Left ventricle myocardium inferior (tissue), 1 donor: ENCODE data around the gene NPHS1. TPM values are rescaled to one million over a fixed set of nuclear protein-coding genes. Genes with fewer than 3 reads are reported as not detected.
A peak's percentile ranks its signal among the peaks of the same experiment; 100 is the strongest.

ENCODE experiments used
- DNase-seq: peaks from one replicate; pipeline ENCODE4 v3.0.0-alpha.2; 2020
- H3K27ac ChIP-seq: fragments of 200-600 bp; replicated peaks from 2 replicates; pipeline ENCODE4 v1.8.0; 2021
- H3K27me3 ChIP-seq: fragments of 200-600 bp; 2 replicates; pipeline ENCODE4 v1.8.0; 2021; ENCODE audit warnings: low read depth
- H3K36me3 ChIP-seq: fragments of 200-600 bp; 2 replicates; pipeline ENCODE4 v1.8.0; 2021
- H3K4me1 ChIP-seq: fragments of 200-600 bp; 2 replicates; pipeline ENCODE4 v1.8.0; 2021
- H3K4me3 ChIP-seq: fragments of 200-600 bp; 2 replicates; pipeline ENCODE4 v1.8.0; 2021; ENCODE audit warnings: mild to moderate bottlenecking, moderate library complexity
- H3K9me3 ChIP-seq: fragments of 200-600 bp; replicated peaks from 2 replicates; pipeline ENCODE4 v1.8.0; 2021
- CTCF ChIP-seq: fragments of 200-600 bp; IDR thresholded peaks from 2 replicates; pipeline ENCODE4 v1.8.0; 2021; ENCODE audit warnings: antibody characterized with exemption, mild to moderate bottlenecking, borderline replicate concordance
- intact Hi-C: fragments of 100-400 bp; cut with micrococcal nuclease; formaldehyde crosslinking; loops from one replicate; pipeline ENCODE4 v1.11.0; 2022
- total RNA-seq: library from RNA; stranded (reverse); fragmentation: NEBNext Ultra II Directional; extraction: Animal tissue kit (Norgen Biotek cat#: 25700); gene quantifications from one replicate; pipeline ENCODE4 v1.2.1, GENCODE V29; 2021
- donor health status: DM: no; HTN: yes; CAD: no; lungs with severe emphysema.

NPHS1 gene
- total RNA-seq, 1 donor from 2014 or later, result not detected

GRCh38 chr19:35777086-35777841 lies 75.0 kb downstream of the NPHS1 start:
- H3K27me3 ChIP-seq, result no peaks in the 10 kb centered on the region

GRCh38 chr19:35776102-35776788 lies 76.1 kb downstream of the NPHS1 start:
- no peak for DNase-seq
- H3K36me3 ChIP-seq, result peaks cover 13% of the 10 kb centered on the region
- no peak for TF ChIP-seq CTCF
- no peaks in the 10 kb centered on the region for H3K27me3 ChIP-seq
- H3K27ac ChIP-seq, result no peak overlapping the region
- H3K4me1 ChIP-seq, result peaks cover 21% of the 10 kb centered on the region
- intact Hi-C loops, result no loop called here
- peak overlapping the region; percentile 94 for H3K4me3 ChIP-seq
- no peaks in the 10 kb centered on the region for H3K9me3 ChIP-seq

More at GRCh38 chr19:35777086-35777841, 75.0 kb downstream of the NPHS1 start:
- Histone ChIP-seq H3K36me3 (peaks cover 15% of the 10 kb centered on the region), H3K4me3 (no peak overlapping the region), H3K27ac (no peak overlapping the region), H3K9me3 (no peaks in the 10 kb centered on the region), H3K4me1 (peaks cover 21% of the 10 kb centered on the region)
- DNase-seq, result no peak
- intact Hi-C loops, result no loop called here
- no peak for TF ChIP-seq CTCF

Other genes starting within 250 kb of the NPHS1 start
- gene HAUS5, start 239.8 kb downstream of the NPHS1 start, total RNA-seq, result 3.7 TPM
- 52.7 TPM for gene RBM42, start 223.5 kb downstream of the NPHS1 start, total RNA-seq
- 0.33 TPM for gene ETV2, start 210.8 kb downstream of the NPHS1 start, total RNA-seq
- gene COX6B1, start 204.2 kb downstream of the NPHS1 start, total RNA-seq, result 1,365 TPM
- gene UPK1A, start 186.0 kb downstream of the NPHS1 start, total RNA-seq, result not detected
- gene ZBTB32, start 147.9 kb downstream of the NPHS1 start, total RNA-seq, result not detected
- 12.8 TPM for gene KMT2B, start 134.5 kb downstream of the NPHS1 start, total RNA-seq
- 4.9 TPM for gene IGFLR1, start 110.1 kb downstream of the NPHS1 start, total RNA-seq
- gene U2AF1L4, start 107.1 kb downstream of the NPHS1 start, total RNA-seq, result 24.9 TPM
- 43.1 TPM for gene PSENEN, start 106.9 kb downstream of the NPHS1 start, total RNA-seq
- gene LIN37, start 103.9 kb downstream of the NPHS1 start, total RNA-seq, result 6.2 TPM
- gene HSPB6, start 95.5 kb downstream of the NPHS1 start, total RNA-seq, result 899 TPM
- gene PROSER3, start 94.3 kb downstream of the NPHS1 start, total RNA-seq, result 4.8 TPM
- gene ARHGAP33, start 76.9 kb downstream of the NPHS1 start, total RNA-seq, result 3.8 TPM
- gene PRODH2, start 39.7 kb downstream of the NPHS1 start, total RNA-seq, result not detected
- not detected for gene KIRREL2, start 4.4 kb upstream of the NPHS1 start, total RNA-seq
- gene APLP1, start 16.1 kb upstream of the NPHS1 start, total RNA-seq, result 23.9 TPM
- 2.3 TPM for gene NFKBID, start 48.0 kb upstream of the NPHS1 start, total RNA-seq
- 2.3 TPM for gene HCST, start 50.0 kb upstream of the NPHS1 start, total RNA-seq
- gene TYROBP, start 55.8 kb upstream of the NPHS1 start, total RNA-seq, result 26.2 TPM
- 7.1 TPM for gene LRFN3, start 83.9 kb upstream of the NPHS1 start, total RNA-seq
- gene SDHAF1, start 142.7 kb upstream of the NPHS1 start, total RNA-seq, result 10.3 TPM
- gene SYNE4, start 156.3 kb upstream of the NPHS1 start, total RNA-seq, result 0.58 TPM
- gene ALKBH6, start 161.7 kb upstream of the NPHS1 start, total RNA-seq, result 11.8 TPM
- gene CLIP3, start 180.4 kb upstream of the NPHS1 start, total RNA-seq, result 5.4 TPM
- 4.2 TPM for gene THAP8, start 201.8 kb upstream of the NPHS1 start, total RNA-seq
- gene WDR62, start 202.4 kb upstream of the NPHS1 start, total RNA-seq, result 17.7 TPM